ENCODE measurements around the gene LRBA.

Gene LRBA

DNA sequence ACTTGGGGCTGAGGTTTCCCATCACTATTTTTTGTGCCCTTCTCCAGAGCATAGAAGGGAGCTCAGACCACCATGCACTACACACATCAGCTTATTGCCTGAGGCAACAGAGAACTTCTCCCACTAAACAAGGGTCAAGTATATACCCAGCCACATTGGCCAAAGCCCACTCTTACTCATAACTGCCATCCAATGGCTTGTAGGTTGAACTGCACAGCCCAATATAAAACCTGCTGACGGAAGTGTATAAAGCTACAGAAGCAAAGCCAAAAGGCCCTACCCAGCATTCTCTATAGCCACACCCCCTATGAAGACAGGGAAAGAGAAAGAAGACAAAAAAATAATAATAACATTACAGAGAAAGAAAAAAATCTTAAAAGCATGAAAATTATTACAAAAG is 139.7 kb downstream of the LRBA start:
- DNase-seq (ENCODE audit: low read depth in 2 of 2), result no peak

DNA sequence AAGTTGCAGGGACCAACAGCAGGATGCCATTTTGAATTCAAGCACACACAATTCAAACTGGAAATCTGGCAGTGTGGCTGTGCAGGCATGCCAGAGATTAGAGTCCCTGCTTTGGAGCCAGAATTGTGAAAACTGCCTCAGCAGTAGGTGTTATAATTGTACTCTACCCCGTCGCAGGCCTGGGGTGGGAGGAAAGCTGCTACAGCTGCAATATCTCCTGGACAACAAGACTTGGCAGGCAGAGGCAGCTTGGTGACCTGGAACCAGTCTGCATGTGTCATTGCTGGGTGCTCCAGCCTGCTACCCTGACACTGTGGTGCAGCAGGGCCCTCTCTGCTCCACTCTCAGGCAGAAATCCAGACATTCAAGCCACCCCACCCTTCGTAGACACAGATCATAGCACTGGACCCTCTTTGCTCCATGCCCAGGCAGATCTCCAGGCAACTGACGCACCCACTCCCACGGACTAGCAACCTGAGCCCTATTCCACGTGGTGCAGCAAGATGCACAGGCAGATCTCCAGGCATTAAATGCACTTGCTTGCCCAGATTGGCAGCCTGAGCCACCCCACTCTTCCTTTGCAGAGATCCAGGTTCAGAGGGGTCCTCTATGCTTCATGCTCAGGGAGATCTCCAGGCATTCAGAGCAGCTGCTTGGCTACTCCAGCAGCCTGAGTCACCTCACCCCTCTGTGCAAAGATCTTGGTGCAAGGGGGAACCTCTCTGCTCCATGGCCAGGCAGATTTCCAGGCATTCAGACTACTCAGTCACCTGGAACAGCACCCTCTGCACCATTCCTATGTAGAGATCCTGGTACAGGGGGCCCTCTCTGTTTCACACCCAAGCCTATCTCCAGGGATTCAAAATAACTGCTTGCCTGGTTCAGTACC is 140.5 kb downstream of the LRBA start:
- DNase-seq (ENCODE audit: low read depth in 2 of 2), result no peak

DNA sequence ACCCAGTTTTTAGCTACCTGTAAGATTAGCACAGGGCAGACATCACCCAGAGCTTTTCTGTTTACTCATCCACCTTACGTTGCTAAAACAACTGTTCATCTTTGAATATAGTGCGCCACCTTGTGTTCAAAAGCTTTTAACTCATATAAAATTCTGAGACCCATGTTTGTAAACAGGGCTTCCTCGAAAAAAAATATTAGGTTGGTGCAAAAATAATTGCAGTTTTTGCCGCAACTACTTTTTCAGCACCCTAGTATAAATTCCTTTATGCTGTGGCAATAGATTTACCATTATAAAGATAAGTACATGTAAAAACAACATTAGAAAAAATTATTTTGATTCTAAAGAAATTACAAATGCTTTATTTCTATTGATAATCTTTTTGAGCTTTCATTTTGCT is 147.9 kb downstream of the LRBA start:
- no peak for DNase-seq (ENCODE audit: low read depth in 2 of 2)

DNA sequence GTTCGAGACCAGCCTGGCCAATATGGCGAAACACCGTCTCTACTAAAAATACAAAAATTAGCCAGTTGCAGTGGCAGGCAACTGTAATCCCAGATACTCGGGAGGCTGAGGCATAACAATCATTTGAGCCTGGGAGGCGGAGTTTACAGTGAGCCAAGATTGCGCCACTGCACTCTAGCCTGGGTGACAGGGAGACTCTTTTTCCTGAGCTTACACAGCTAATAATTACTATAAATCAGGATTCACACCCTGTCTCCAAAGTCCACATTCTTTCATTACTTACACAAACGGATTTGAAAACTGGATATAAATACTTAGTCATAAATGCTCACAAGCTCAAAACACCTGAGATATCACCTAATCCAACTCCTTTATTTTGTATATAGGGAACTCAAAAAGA is 151.6 kb downstream of the LRBA start:
- no peak for DNase-seq (ENCODE audit: low read depth in 2 of 2)

DNA sequence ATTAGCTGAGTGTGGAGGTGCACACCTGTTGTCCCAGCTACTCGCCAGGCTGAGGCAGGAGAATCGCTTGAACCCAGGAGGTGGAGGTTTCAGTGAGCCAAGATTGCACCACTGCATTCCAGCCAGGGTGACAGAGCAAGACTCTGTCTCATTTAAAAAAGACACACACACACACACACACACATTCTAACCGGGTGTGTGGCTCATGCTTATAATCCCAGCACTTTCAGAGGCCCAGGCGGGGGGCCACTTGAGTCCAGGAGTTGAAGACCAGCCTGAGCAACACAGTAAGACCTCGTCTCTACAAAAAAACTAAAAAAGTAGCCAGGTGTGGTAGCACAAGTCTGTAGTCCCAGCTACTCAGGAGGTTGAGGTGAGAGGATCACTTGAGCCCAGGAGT is 152.3 kb downstream of the LRBA start:
- DNase-seq (ENCODE audit: low read depth in 2 of 2), result no peak

DNA sequence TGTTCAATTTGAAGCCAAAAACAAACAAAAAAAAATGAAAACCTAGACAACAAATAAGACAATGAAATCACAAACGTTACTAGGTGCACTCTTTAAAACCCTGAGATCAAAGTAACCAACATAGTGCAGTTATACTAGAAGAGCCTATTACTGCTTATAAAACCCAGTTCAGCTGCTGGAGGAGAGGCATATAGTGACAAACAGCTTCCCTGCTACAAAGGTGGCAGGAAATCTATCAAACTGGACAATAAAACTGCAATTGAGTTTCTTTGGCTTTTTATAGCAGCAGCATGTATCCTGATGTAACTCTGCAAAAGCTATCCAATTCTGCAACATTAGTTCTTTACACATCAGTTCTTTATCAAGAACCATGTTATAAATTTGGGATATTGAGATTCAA is 155.6 kb downstream of the LRBA start:
- DNase-seq (ENCODE audit: low read depth in 2 of 2), result no peak

DNA sequence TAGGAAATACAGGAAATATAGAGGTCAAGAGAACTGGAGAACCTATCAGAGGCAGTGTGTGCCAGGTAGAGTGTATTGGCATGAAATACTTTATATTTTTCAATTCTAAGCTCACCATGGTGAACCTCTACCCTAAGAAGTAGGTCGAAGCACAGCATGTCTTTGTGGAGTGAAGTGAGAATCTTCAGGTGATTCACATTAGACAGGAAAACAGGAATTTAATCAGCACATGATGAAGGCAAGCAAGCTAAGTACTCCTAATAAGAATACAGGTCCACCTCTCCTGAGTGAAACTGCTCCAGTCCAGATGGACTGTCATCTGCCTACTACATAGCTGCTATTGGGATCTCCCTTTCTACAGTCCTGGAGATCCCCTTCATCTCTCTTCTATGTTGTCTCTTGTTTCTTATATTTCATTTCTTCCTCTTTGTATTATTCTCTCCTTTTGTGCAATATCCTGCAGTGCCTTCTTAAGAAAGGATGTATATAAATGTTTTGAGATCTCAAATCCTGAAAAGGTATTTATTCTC is 159.0 kb downstream of the LRBA start:
- no peak for DNase-seq (ENCODE audit: low read depth in 2 of 2)

DNA sequence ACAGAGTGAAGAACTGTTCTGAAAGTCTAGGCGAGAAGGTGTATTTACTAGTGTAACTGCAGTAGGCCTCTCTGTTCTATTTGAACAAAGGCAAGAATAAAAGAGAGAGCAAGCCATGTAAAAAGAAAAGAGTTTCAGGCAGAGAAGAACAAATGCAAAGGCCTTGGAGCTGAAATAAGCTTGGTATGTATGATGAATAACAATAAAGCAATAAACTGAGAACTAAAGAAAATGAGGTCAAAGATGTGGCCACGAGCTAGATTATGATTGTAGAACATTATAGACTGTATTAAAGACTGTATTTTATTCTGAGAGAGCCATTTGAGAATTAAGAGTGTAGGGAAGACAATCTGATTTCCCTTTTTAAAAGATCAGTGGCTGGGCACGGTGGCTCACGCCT is 160.5 kb downstream of the LRBA start:
- no peak for DNase-seq (ENCODE audit: low read depth in 2 of 2)

DNA sequence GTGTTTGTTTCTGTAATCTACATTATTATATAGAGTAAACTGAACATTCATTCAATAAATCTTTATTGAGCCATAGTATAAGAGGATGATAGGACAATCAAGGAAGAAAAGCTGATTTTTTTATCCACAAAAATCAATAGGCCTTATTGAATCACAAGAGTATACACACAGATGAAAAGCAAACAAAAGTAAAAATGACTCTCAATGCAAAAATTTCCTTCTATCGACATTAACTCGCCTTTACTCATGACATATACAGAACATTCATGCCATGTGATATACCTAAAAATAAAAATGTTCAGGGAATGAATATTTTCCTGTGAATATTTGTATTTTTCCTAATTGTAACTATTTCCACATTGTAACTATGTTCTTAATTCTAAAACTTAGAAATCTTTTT is 161.2 kb downstream of the LRBA start:
- DNase-seq (ENCODE audit: low read depth in 2 of 2), result no peak

DNA sequence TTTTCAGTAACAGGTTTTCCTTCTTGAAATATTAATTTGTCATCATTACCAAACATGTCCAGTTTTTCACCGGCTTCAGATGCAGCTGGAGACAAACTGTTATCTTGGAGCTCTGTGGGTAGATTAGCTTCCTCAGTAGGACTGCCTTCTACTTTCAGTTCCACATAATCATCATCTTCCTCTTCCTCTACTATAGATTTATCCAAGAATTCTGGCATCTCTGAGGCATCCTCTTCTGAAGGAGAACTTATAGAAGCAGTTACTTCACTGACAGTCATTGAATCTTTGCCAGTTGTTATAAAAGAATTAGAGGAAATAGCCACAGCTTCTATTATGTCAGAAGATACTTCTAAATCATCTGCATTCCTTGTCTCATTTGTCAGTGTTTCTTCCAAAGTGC is 162.9 kb downstream of the LRBA start:
- DNase-seq (ENCODE audit: low read depth in 2 of 2), result no peak

DNA sequence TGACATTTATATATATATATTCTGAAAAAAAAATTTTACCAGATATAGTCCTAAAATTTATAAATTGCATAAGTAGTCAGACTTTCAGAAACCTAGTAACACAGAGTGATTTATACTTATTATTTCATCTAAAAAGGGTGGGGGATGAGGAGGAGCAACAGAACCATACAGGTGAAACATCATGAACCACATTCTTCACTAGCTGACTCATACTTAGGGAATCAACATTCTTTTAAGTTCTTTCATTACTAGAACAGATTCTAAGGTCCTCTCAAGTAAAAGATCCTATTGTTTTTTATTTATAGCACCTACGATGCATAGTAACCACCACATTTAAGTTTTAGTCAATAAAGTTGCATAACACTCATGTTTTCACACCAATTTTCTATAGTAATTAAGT is 166.1 kb downstream of the LRBA start:
- DNase-seq (ENCODE audit: low read depth in 2 of 2), result no peak

DNA sequence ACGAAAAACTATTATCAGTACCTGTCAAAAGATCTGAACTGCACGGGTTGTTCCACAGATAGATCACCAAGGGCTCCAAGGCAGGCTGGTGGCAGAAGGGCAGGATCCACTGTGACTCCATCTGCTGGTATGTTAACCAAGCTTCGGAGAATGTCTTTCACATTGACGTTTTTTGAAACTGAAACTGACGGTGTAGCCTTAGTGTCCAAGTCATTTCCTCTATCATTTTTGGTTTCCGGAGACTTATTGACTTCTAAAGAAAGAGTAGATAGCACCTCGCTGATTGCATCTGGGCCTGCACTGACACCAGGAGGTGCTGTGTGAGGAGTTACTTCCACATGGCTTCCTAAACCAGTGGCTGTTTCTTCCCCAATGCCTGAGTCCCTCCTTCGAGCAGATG is 186.9 kb downstream of the LRBA start:
- DNase-seq (ENCODE audit: low read depth in 2 of 2), result peak; percentile 20 to 28

DNA sequence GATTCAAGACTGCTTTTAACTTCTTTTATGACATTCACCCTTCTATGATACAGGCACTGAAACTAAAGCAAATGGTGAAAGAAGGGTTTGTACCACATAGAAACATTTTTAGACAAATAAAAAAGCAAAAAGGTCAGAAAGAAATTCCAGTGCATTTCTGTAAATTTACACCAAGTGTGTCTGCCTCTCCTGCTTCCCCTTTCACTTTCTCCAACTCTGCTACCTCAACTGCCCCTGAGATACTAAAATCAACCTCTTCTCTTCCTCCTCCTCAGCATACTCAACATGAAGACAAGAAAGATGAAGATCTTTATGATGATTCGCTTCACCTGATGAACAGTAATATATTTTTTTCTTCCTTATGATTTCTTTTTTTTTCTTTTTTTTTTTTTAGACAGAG is 187.9 kb downstream of the LRBA start:
- no peak for DNase-seq (ENCODE audit: low read depth in 2 of 2)

DNA sequence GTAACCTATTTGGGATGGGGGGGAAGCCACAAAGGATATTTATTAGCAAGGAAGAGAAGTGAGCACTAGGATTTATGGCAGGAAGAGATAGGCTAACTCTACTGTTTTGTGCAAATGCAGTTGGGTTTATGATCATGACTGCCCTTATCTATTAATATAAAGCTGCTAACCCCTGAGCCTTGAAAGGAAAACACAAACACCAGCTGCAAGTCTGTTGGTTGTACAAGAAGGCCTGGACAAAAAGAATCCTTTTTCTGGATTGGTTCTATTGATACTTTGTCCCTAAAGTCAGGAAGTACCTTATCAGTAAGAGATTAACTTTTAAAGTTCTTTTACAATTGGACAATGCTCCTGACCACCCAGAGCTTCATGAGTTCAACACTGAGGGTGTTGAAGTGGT is 188.8 kb downstream of the LRBA start:
- no peak for DNase-seq (ENCODE audit: low read depth in 2 of 2)

DNA sequence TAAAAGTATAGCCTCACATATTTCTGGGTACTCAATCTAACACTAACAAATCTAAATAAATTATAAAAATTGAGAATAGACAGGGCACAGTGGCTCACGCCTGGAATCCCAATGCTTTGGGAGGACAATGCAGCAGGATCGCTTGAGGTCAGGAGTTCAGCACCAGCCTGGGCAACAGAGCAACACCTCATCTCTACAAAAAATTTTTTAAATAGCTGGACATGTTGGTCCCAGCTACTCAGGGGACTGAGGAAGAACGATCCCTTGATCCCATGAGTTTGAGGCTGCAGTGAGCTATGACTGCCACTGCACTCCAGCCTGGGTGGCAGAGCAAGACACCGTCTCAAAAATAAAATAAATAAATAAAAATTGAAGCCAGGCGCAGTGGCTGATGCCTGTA is 192.7 kb downstream of the LRBA start:
- no peak for DNase-seq (ENCODE audit: low read depth in 2 of 2)

DNA sequence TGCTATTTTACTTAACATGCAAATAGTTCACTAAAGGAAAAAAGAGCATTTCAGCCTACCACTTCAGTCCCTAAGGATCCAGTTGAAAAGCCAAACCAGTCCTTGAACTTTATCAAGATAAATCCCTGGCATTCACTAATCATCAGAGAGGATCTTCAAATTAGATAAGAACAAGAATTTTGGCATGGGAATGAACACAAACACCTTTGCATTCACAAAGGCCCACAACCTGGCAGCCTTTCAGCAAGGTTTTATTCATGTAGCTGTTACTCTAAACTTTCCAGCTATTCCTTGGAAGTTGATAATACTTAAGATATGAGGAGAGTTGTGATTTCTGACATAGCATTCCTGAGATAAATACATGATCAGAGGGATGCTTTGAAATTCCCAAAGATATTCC is 193.4 kb downstream of the LRBA start:
- DNase-seq (ENCODE audit: low read depth in 2 of 2), result no peak

DNA sequence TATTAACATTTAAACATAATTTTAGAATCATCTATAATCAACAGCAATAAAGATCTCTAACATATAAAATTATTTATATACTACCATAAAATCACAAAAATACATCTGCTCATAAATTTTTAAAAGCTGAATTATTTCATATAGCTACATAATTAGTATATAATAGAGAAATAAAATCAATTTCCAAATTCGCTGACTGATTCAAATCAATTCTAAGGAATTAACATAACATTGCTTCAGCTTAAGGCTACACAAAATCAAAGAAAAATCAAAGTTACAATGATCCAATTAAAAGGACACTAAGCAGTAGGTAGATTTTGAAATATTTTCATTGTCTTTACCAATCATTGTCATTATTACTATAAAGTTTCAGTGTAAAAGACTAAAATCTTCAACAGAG is 194.7 kb downstream of the LRBA start:
- no peak for DNase-seq (ENCODE audit: low read depth in 2 of 2)

DNA sequence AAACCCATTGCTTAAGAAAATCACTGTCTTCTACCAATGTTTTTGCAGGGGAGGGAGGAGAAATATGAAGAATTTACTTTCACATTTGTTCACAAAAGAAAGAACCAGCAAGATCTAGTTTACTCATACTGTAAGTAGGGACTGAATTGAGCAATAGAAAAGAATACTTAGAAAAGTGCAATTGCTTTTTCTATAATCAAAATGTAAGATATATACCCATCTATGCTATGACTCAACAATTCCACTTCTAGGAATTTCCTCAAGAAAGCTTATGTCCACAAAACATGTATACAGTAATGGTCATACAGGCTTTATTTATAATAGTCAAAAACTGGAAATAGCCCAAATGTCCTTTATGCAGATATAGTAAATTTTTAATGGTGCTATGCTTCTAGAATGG is 196.4 kb downstream of the LRBA start:
- DNase-seq (ENCODE audit: low read depth in 2 of 2), result no peak

DNA sequence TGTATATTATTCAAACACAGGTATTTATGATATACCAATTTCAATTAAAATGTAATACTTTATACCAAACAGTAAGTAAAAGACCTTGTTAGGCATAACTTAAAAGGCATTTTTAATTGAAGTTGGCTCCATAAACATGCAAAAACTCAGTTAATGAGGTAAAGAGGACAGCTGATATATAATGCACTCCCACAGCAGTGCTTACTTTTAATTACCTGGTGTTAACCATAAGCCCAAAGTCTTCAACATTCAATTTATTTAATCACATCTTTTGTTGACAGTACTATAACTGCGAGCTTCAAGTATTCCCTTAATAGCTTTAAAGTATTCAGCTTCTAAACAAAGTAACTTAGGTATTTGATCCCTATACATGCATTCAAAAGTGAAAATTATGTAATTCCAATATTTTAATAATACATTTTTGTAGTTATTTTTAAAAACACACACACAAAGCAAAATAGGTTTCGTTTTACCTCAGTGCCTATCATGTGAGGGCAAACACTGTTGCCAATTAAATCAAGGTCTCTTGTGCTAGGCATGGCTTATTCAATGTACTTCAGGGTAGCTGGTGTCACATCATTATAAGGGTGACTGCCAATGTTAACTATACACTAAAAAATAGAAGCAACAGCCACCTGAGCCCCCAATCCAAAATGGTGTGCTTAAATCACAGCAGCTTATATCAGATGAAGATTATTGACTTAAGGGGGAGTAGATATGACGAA is 197.1 kb downstream of the LRBA start:
- no peak for DNase-seq (ENCODE audit: low read depth in 2 of 2)

DNA sequence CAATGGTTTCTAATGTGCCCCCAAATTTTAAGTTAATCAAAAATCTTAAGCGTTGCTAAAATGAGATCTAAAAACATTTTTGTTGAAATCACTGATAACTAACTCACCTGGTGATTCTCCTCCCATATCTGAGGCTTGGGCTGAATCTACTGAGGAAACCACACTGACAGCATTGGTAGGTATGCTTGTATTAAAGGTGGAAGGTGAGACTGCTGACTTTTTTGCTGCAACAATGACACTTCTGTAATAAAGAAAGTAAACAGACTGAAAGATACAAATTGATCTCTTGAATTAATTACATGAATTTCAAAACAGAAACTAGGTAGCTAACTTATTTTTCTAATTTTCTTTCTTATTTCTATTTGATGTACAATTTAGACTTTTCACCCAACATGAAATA is 198.1 kb downstream of the LRBA start:
- DNase-seq (ENCODE audit: low read depth in 2 of 2), result no peak

DNA sequence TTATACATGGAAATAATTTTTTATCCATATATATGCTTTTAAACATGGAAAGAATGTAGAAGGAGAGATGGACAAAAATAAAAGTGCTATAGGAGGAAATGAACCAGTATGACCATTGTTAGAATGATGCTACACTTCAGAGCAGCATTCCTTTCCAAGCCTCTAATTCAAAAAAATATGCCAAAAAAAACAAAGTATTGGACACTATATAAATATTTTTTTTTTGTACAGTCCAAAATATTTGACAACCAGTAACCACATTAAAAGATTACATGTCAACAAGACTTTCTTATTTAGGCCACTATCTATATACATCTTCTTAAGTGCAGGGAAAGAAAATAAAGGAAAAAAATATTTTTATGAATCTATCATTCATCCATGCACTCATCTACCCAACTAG is 198.6 kb downstream of the LRBA start:
- DNase-seq (ENCODE audit: low read depth in 2 of 2), result no peak

DNA sequence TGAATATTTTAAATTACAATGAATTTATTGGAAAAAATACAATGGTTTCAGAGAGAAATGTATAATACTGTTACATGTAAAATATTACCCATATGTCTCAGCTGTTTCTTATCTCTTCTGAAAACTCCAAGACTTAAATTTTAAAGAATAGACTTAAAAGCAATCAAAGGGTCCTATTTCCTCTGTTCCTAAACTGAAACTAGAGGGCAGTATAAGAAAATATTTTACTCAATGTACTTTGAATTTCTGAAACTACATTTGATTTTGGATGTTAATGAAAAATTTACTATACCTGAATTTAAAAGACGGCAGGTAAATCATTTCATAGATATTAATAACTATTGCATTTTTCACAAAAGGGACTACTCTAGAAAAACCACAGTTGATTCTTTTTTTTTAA is 200.2 kb downstream of the LRBA start:
- no peak for DNase-seq (ENCODE audit: low read depth in 2 of 2)

All from stimulated activated CD8-positive, alpha-beta memory T cell treated with anti-CD3 and anti-CD28 coated beads, Interleukin-7, amount 100 ng/mL, for 4 hours (primary cell).